Activated CD8-positive, alpha-beta memory T cell treated with anti-CD3 and anti-CD28 coated beads, Interleukin-2, amount 10 ng/mL, durations not matched to agents 7 days and 5 days (primary cell): ENCODE results near the gene ZFAND3. TPM values are rescaled to one million over a fixed set of nuclear protein-coding genes. Genes with fewer than 3 reads are reported as not detected.
"Not testable (repeated sequence)": the region's sequence is repeated elsewhere in the genome, so short reads cannot be mapped to it uniquely, and the experiment has no call there.

Experiments used
- ATAC-seq: fragments of 150-1000 bp; cut with Tn5 transposase; one replicate; pipeline ENCODE4 v1.10.0; 2021; ENCODE audit warnings: moderate library complexity
- CTCF ChIA-PET: fragments of 350-600 bp; sonication (Branson Sonifier 250); formaldehyde crosslinking; loops from one replicate; lab custom pipeline; 2021; ENCODE audit warnings: antibody characterized with exemption; lab: Charles Lee
- DNase-seq: peaks from one replicate; pipeline ENCODE4 v3.0.0-alpha.2; 2020
- H3K27ac Mint-ChIP-seq: one replicate; pipeline ENCODE4 v1.8.0; 2021; ENCODE audit warnings: mild to moderate bottlenecking, mixed read lengths
- H3K27me3 Mint-ChIP-seq: one replicate; pipeline ENCODE4 v1.8.0; 2021; ENCODE audit warnings: mixed read lengths
- H3K36me3 Mint-ChIP-seq: one replicate; pipeline ENCODE4 v1.8.0; 2021; ENCODE audit warnings: mild to moderate bottlenecking, mixed read lengths
- H3K4me1 Mint-ChIP-seq: one replicate; pipeline ENCODE4 v1.8.0; 2021; ENCODE audit warnings: mixed read lengths
- H3K4me3 Mint-ChIP-seq: one replicate; pipeline ENCODE4 v1.8.0; 2021; ENCODE audit warnings: mild to moderate bottlenecking, moderate library complexity, mixed read lengths
- H3K9me3 Mint-ChIP-seq: one replicate; pipeline ENCODE4 v1.8.0; 2022; ENCODE audit warnings: low read depth, mixed read lengths
- total RNA-seq, 2 experiments: library from RNA; stranded (reverse); gene quantifications; one replicate each; pipeline ENCODE4 v1.2.3, GENCODE V29; 2021

ZFAND3 gene
- total RNA-seq, 2 experiments from 2014 or later = 30.9 to 34.4 TPM

DNA sequence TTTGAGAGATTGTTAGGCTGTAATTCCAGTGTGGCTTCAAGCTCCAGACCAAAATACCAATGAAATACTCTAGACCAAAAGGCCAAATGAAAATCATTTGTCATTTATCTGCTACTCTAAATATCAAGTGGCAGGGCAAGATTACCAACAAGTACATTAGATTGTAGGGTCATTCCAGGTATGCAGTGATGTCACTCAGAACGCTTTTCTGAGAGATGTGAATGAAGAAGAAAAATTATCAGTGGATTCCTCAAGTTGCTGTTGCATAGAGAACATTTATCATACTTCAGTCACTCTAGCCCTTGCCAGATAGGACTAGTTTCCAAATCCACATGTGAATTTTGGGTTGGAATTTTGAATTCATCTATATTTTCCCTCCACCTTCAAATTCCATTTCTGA is 65.0 kb downstream of the ZFAND3 start:
- Mint-ChIP-seq H3K27me3 (no peaks in the 10 kb centered on the region), H3K4me3 (no peak overlapping the region), H3K36me3 (no peaks in the 10 kb centered on the region), H3K27ac (no peak overlapping the region), H3K4me1 (peaks cover 2% of the 10 kb centered on the region), H3K9me3 (no peaks in the 10 kb centered on the region)
- DNase-seq (no peak), ATAC-seq (no peak)
- CTCF ChIA-PET = interaction anchor here (1.2 kb wide), 1 partner anchor 70 kb away, joined by 5 read pairs; no protein-coding TSS in a partner anchor

DNA sequence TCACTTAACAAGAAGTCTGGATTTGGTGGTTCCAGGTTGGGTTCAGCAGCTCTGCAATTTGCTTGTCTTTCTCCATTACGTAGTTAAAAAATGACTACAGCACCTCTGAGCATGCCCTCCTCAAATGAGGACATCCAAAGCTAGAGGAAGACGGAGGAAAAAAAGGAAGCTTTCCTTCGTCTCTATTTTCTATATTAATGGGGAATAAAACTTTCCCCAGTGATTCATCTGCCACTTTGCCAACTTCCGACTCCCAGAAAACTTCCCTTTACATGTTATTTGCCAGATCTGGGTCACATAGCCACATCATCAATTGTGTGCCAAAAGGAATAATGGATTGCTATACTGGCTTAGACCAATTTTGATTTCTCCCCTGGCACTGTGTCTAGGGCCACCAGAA is 69.5 kb downstream of the ZFAND3 start:
- Mint-ChIP-seq H3K27me3 (no peaks in the 10 kb centered on the region), H3K9me3 (no peaks in the 10 kb centered on the region), H3K4me1 (no peaks in the 10 kb centered on the region), H3K36me3 (peaks cover 10% of the 10 kb centered on the region), H3K4me3 (no peak overlapping the region), H3K27ac (no peak overlapping the region)
- ATAC-seq = no peak
- CTCF ChIA-PET = no interaction called here
- no peak for DNase-seq

DNA sequence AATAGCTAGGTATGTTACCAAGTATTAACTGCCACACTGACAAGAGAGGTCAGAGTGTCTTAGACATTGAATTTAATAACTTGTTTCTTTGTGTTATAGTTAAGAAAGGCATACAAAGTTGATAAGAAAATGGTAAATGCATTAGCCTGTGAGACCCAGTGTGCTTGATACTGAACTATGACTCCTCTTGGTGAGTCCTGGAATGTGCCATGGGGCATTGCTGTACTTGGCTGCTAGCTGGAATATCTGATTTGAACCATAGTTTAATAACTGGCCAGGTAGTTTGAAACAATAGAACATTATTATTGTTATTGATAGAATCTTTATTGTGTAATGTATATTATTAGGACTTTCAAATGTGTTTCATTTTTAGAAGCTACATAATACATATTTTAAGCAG is 70.0 kb downstream of the ZFAND3 start:
- CTCF ChIA-PET = no interaction called here
- H3K4me1 Mint-ChIP-seq = no peaks in the 10 kb centered on the region
- ATAC-seq (no peak), DNase-seq (no peak)
- H3K27ac Mint-ChIP-seq = no peak overlapping the region
- H3K27me3 Mint-ChIP-seq = no peaks in the 10 kb centered on the region
- no peaks in the 10 kb centered on the region for H3K9me3 Mint-ChIP-seq
- H3K36me3 Mint-ChIP-seq = peaks cover 12% of the 10 kb centered on the region
- H3K4me3 Mint-ChIP-seq = no peak overlapping the region

DNA sequence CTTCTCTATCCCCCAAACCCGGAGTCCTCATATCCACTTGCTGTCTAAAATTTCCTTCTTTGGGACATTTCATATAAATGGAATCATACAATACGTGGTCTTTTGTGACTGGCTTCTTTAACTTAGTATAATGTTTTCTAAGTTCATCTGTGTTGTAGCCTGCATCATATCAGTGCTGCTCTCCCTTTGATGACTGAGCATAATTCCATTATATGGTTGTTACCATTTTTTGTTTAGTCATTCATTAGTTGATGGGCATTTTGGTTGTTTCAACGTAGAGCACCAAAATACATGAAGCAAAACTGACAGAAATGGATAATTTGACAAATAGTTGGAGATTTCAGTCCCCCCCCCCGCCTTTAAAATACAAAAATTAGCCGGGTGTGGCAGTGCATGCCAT is 71.5 kb downstream of the ZFAND3 start:
- no peak overlapping the region for H3K27ac Mint-ChIP-seq
- CTCF ChIA-PET = no interaction called here
- ATAC-seq (no peak), DNase-seq (no peak)
- no peaks in the 10 kb centered on the region for H3K27me3 Mint-ChIP-seq
- peaks cover 19% of the 10 kb centered on the region for H3K36me3 Mint-ChIP-seq
- no peak overlapping the region for H3K4me3 Mint-ChIP-seq
- peaks cover 3% of the 10 kb centered on the region for H3K9me3 Mint-ChIP-seq
- H3K4me1 Mint-ChIP-seq = no peaks in the 10 kb centered on the region

DNA sequence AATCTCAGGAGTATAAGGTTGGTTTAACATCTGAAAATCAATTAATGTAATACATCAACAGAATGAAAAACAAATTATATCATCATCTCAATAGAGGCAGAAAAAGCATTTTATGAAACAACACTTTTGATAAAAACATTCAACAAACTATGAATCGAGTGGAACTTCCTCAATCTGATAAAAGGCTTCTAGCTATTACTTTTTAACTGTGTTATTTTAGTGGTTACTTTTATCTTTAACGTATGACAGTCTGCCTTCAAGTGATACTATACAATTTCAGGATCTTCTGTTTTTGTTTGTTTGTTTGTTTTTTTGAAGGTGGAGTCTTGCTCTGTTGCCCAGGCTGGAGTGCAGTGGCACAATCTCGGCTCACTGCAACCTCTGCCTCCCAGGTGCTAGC is 73.7 kb downstream of the ZFAND3 start:
- Mint-ChIP-seq H3K27me3 (no peaks in the 10 kb centered on the region), H3K36me3 (peaks cover 23% of the 10 kb centered on the region), H3K4me1 (no peaks in the 10 kb centered on the region), H3K9me3 (peaks cover 3% of the 10 kb centered on the region), H3K27ac (no peak overlapping the region), H3K4me3 (no peak overlapping the region)
- DNase-seq (no peak), ATAC-seq (no peak)
- CTCF ChIA-PET = no interaction called here

DNA sequence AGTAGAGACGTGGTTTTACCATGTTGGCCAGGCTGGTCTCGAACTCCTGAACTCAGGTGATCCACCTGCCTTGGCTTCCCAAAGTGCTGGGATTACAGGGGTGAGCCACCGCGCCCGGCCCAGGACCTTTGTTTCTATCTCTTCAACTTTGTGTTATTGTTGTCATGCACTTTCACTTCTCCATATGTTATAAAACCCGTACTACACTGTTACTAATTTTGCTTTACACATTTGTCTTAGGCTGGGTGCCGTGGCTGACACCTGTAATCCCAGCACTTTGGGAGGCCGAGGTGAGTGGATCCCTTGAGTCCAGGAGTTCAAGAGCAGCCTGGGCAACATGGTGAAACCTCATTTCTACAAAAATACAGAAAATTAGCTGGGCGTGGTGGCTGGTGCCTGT is 74.2 kb downstream of the ZFAND3 start:
- not testable (repeated sequence) for H3K4me1 Mint-ChIP-seq, H3K4me3 Mint-ChIP-seq, H3K27ac Mint-ChIP-seq, H3K27me3 Mint-ChIP-seq, DNase-seq, ATAC-seq, H3K9me3 Mint-ChIP-seq
- peaks cover 23% of the 10 kb centered on the region for H3K36me3 Mint-ChIP-seq
- CTCF ChIA-PET = interaction anchor here (0.6 kb wide), 1 partner anchor 153 kb away, joined by 5 read pairs; no protein-coding TSS in a partner anchor

DNA sequence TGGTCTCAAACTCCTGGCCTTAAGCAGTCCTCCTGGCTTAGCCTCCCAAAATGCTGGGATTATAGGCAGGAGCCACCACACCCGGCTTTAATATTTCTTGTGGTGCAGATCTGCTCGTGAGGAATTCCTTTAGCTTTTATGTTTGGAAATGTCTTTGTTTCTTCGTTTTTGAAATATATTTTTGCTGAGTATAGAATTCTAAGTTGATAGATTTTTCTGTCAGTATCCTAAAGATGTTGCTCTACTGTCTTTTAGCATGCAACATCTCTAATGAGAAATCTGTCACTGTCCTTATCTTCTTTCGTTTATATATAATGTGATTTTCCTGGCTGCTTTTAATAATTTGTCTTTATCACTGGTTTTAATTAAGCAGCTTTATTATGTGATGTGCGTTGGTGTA is 75.1 kb downstream of the ZFAND3 start:
- H3K27me3 Mint-ChIP-seq = no peaks in the 10 kb centered on the region
- CTCF ChIA-PET = interaction anchor here (1.1 to 1.2 kb wide), 2 partner anchors 17 to 22 kb away, joined by 3 read pairs; no protein-coding TSS in a partner anchor
- no peak overlapping the region for H3K4me3 Mint-ChIP-seq
- ATAC-seq = no peak
- peaks cover 3% of the 10 kb centered on the region for H3K9me3 Mint-ChIP-seq
- H3K36me3 Mint-ChIP-seq = peaks cover 26% of the 10 kb centered on the region
- H3K27ac Mint-ChIP-seq = no peak overlapping the region
- no peak for DNase-seq
- no peaks in the 10 kb centered on the region for H3K4me1 Mint-ChIP-seq

DNA sequence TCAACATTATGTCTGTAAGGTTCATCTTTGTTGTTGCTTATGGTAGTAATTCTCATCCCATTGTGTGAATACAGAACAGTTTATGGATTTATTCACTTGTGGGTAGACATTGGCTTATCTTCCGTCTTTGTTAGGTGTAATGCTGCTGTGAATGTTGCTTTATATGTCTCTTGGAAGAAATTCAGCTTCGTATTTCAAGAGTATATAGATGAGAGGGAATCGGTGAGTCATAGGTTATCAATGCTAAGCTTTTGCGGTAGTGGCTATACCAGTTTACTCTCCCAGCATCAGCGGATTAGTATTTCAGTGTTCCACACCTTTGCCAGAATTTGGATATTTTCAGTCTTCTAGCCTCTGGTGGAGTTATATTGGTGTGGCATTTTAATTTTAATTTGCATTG is 77.8 kb downstream of the ZFAND3 start:
- peaks cover 3% of the 10 kb centered on the region for H3K9me3 Mint-ChIP-seq
- peaks cover 20% of the 10 kb centered on the region for H3K36me3 Mint-ChIP-seq
- H3K4me3 Mint-ChIP-seq = no peak overlapping the region
- ATAC-seq = no peak
- H3K4me1 Mint-ChIP-seq = no peaks in the 10 kb centered on the region
- no peak for DNase-seq
- CTCF ChIA-PET = no interaction called here
- H3K27ac Mint-ChIP-seq = no peak overlapping the region
- H3K27me3 Mint-ChIP-seq = no peaks in the 10 kb centered on the region

- H3K27me3 Mint-ChIP-seq = no peaks in the 10 kb centered on the region
- ATAC-seq (no peak), DNase-seq (no peak)
- no peak overlapping the region for H3K27ac Mint-ChIP-seq
- H3K4me3 Mint-ChIP-seq = no peak overlapping the region
- CTCF ChIA-PET = no interaction called here
- no peaks in the 10 kb centered on the region for H3K4me1 Mint-ChIP-seq
- peaks cover 3% of the 10 kb centered on the region for H3K9me3 Mint-ChIP-seq
- peaks cover 16% of the 10 kb centered on the region for H3K36me3 Mint-ChIP-seq
These were observed 78.4 kb downstream of the ZFAND3 start for GRCh38 chr6:37897818-37898515.

- no peak for DNase-seq
- Mint-ChIP-seq H3K9me3 (no peaks in the 10 kb centered on the region), H3K27ac (no peak overlapping the region), H3K27me3 (no peaks in the 10 kb centered on the region), H3K36me3 (peaks cover 7% of the 10 kb centered on the region), H3K4me1 (peaks cover 12% of the 10 kb centered on the region), H3K4me3 (no peak overlapping the region)
- ATAC-seq = no peak
- CTCF ChIA-PET = no interaction called here
These were observed 84.1 kb downstream of the ZFAND3 start for GRCh38 chr6:37903351-37904340.

DNA sequence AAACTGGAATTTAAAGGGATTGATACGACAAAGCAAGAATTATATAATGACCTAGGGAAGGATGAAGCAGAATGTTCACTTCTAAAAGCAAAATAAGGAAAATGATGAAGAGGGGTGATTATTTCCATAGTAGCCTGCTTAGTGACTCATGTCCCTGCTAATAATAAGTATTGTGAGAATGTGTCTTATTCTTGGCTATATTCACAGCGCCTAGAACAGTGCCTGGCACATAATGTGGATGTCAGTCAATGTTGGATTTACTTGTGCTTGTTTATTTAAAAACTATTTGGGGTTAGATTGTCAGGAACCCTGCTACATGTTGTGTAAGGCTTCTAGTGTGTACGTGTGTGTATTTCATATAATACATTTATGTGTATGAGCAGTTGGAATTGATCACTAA is 85.1 kb downstream of the ZFAND3 start:
- H3K9me3 Mint-ChIP-seq = no peaks in the 10 kb centered on the region
- H3K36me3 Mint-ChIP-seq = peaks cover 6% of the 10 kb centered on the region
- peaks cover 15% of the 10 kb centered on the region for H3K4me1 Mint-ChIP-seq
- ATAC-seq = no peak
- H3K27ac Mint-ChIP-seq = no peak overlapping the region
- CTCF ChIA-PET = no interaction called here
- H3K27me3 Mint-ChIP-seq = no peaks in the 10 kb centered on the region
- no peak overlapping the region for H3K4me3 Mint-ChIP-seq
- no peak for DNase-seq

GRCh38 chr6:37906121-37906520 is 86.6 kb downstream of the ZFAND3 start:
- Mint-ChIP-seq H3K9me3 (no peaks in the 10 kb centered on the region), H3K4me3 (no peak overlapping the region), H3K36me3 (peaks cover 6% of the 10 kb centered on the region), H3K27ac (no peak overlapping the region), H3K27me3 (no peaks in the 10 kb centered on the region), H3K4me1 (peaks cover 17% of the 10 kb centered on the region)
- CTCF ChIA-PET = no interaction called here
- DNase-seq (no peak), ATAC-seq (no peak)

GRCh38 chr6:37910998-37911397 is 91.5 kb downstream of the ZFAND3 start:
- ATAC-seq (no peak), DNase-seq (no peak)
- Mint-ChIP-seq H3K27ac (no peak overlapping the region), H3K36me3 (peaks cover 8% of the 10 kb centered on the region), H3K4me1 (peaks cover 27% of the 10 kb centered on the region), H3K4me3 (no peak overlapping the region), H3K9me3 (no peaks in the 10 kb centered on the region), H3K27me3 (no peaks in the 10 kb centered on the region)
- CTCF ChIA-PET = interaction anchor here (1.7 kb wide), 1 partner anchor 10 kb away, joined by 3 read pairs; no protein-coding TSS in a partner anchor
